Liver (tissue), 9 donors: Measurements from ENCODE around the gene TEX44. TPM values are rescaled to one million over a fixed set of nuclear protein-coding genes. Genes with fewer than 3 reads are reported as not detected.
A peak's percentile ranks its signal among the peaks of the same experiment; 100 is the strongest.

Experiments used
- DNase-seq: peaks from one replicate; pipeline ENCODE4 v3.0.0-alpha.2; 2017; ENCODE audit warnings: low spot score
- H3K27ac ChIP-seq, 2 donors: one replicate each; pipeline ENCODE4 v1.7.0; 2013; ENCODE audit warnings: inconsistent platforms in 2 of 2, low read length in 2 of 2, control low read depth in 1 of 2, low read depth in 1 of 2, mild to moderate bottlenecking in 1 of 2
- H3K27me3 ChIP-seq, 4 donors: one replicate each; pipeline versions ENCODE4 v1.6.1 to v1.7.0; 2013; ENCODE audit warnings: low read length in 3 of 4, inconsistent platforms in 1 of 4, mild to moderate bottlenecking in 1 of 4, moderate library complexity in 1 of 4; ENCODE audit not compliant: control insufficient read depth in 4 of 4, insufficient read depth in 4 of 4
- H3K36me3 ChIP-seq, 4 donors: one replicate each; pipeline versions ENCODE4 v1.6.1 to v1.7.0; 2013; ENCODE audit warnings: low read length in 3 of 4, mild to moderate bottlenecking in 3 of 4, low read depth in 1 of 4, moderate library complexity in 1 of 4; ENCODE audit not compliant: control insufficient read depth in 4 of 4, insufficient read depth in 3 of 4
- H3K4me1 ChIP-seq, 4 donors: one replicate each; pipeline versions ENCODE4 v1.6.1 to v1.7.0; 2013; ENCODE audit warnings: low read length in 3 of 4, mild to moderate bottlenecking in 3 of 4, moderate library complexity in 1 of 4; ENCODE audit not compliant: control insufficient read depth in 4 of 4, insufficient read depth in 4 of 4
- H3K4me3 ChIP-seq, 3 donors: one replicate each; pipeline versions ENCODE4 v1.6.1 to v1.7.0; 2013; ENCODE audit warnings: low read length in 3 of 3, control low read depth in 1 of 3, low read depth in 1 of 3, mild to moderate bottlenecking in 1 of 3
- H3K9ac ChIP-seq, 2 donors: one replicate each; pipeline ENCODE4 v1.7.0; 2013; ENCODE audit warnings: low read length in 2 of 2, mild to moderate bottlenecking in 2 of 2, moderate library complexity in 2 of 2, control low read depth in 1 of 2, low read depth in 1 of 2
- H3K9me3 ChIP-seq, 4 donors: one replicate each; pipeline versions ENCODE4 v1.6.1 to v1.7.0; 2013; ENCODE audit warnings: low read length in 3 of 4; ENCODE audit not compliant: control insufficient read depth in 4 of 4
- EGR1 ChIP-seq, 2 donors: IDR thresholded peaks; 2 replicates each; pipeline ENCODE4 v1.6.1; 2016 to 2018; ENCODE audit warnings: antibody characterized with exemption in 2 of 2, low read depth in 2 of 2
- FOXA1 ChIP-seq: IDR thresholded peaks from 2 replicates; pipeline ENCODE4 v1.6.1; 2016; ENCODE audit warnings: antibody characterized with exemption
- HNF4A ChIP-seq, 2 donors: conservative IDR thresholded peaks; 2 replicates each; pipeline ENCODE4 v1.6.1; 2016; ENCODE audit warnings: antibody characterized with exemption in 2 of 2, mild to moderate bottlenecking in 2 of 2
- HNF4G ChIP-seq: IDR thresholded peaks from 2 replicates; pipeline ENCODE4 v1.6.1; 2016; ENCODE audit warnings: antibody characterized with exemption
- NR2F2 ChIP-seq: IDR thresholded peaks from 2 replicates; pipeline ENCODE4 v1.6.1; 2016; ENCODE audit warnings: antibody characterized with exemption
- RAD21 ChIP-seq, 2 donors: IDR thresholded peaks; 2 replicates each; pipeline ENCODE4 v1.6.1; 2016; ENCODE audit warnings: antibody characterized with exemption in 2 of 2, mild to moderate bottlenecking in 2 of 2
- RXRA ChIP-seq, 2 donors: IDR thresholded peaks; 2 replicates each; pipeline ENCODE4 v1.6.1; 2017 to 2018; ENCODE audit warnings: antibody characterized with exemption in 2 of 2, mild to moderate bottlenecking in 1 of 2
- SP1 ChIP-seq: IDR thresholded peaks from 2 replicates; pipeline ENCODE4 v1.6.1; 2018; ENCODE audit warnings: antibody characterized with exemption, mild to moderate bottlenecking
- TAF1 ChIP-seq: conservative IDR thresholded peaks from 2 replicates; pipeline ENCODE4 v1.6.1; 2016; ENCODE audit warnings: antibody characterized with exemption, mild to moderate bottlenecking
- YY1 ChIP-seq: IDR thresholded peaks from 2 replicates; pipeline ENCODE4 v1.6.1; 2016; ENCODE audit warnings: antibody characterized with exemption, mild to moderate bottlenecking
- WGBS: extraction: QIAGEN DNeasy Blood & Tissue Kit; methylation state at CpG from one replicate; pipeline ENCODE4 v1.1.7; 2013; 5-methylcytosine and 5-hydroxymethylcytosine counted together
- polyA plus RNA-seq, 2 donors: library from polyadenylated mRNA; stranded (reverse) in 1 of 2; unstranded in 1 of 2; fragments of 200-250 nt in 1 of 2; fragments of >200 nt in 1 of 2; fragmentation: Nextera tagmentation in 1 of 2; extraction: Ambion mirVana in 1 of 2; gene quantifications; one replicate each; pipeline versions ENCODE4 v1.2.1 to v1.2.3, GENCODE V29; 2013 to 2015
- total RNA-seq, 2 donors: library from RNA; depleted of rRNA; stranded (reverse); fragments of >200 nt; gene quantifications; one replicate each; pipeline ENCODE4 v1.2.3, GENCODE V29; 2014
- TF ChIP-seq, protein P1 (sequence below): IDR thresholded peaks from 2 replicates; pipeline ENCODE4 v1.6.1; 2016; ENCODE audit warnings: antibody characterized with exemption
- TF ChIP-seq, protein P2 (sequence below): fragments of 150-350 bp; IDR thresholded peaks from 2 replicates; pipeline ENCODE4 v1.5.1; 2017; ENCODE audit warnings: improper control_type of control experiment, low read depth, low read length; ENCODE audit not compliant: missing input control
- TF ChIP-seq, protein P3 (sequence below): IDR thresholded peaks from 2 replicates; pipeline ENCODE4 v1.6.1; 2016; ENCODE audit warnings: antibody characterized with exemption, mild to moderate bottlenecking
- TF ChIP-seq, protein P4 (sequence below): IDR thresholded peaks from 2 replicates; pipeline ENCODE4 v1.6.1; 2016; ENCODE audit warnings: antibody characterized with exemption
- TF ChIP-seq, protein P5 (sequence below): IDR thresholded peaks from 2 replicates; pipeline ENCODE4 v1.6.1; 2016; ENCODE audit warnings: antibody characterized with exemption
- donor health status: healthy.
- donor health status: healthy.
- donor health status: healthy.
- donor health status: healthy.
- donor health status: healthy.

TEX44 gene
- total and polyA plus RNA-seq, 4 donors = not detected

DNA sequence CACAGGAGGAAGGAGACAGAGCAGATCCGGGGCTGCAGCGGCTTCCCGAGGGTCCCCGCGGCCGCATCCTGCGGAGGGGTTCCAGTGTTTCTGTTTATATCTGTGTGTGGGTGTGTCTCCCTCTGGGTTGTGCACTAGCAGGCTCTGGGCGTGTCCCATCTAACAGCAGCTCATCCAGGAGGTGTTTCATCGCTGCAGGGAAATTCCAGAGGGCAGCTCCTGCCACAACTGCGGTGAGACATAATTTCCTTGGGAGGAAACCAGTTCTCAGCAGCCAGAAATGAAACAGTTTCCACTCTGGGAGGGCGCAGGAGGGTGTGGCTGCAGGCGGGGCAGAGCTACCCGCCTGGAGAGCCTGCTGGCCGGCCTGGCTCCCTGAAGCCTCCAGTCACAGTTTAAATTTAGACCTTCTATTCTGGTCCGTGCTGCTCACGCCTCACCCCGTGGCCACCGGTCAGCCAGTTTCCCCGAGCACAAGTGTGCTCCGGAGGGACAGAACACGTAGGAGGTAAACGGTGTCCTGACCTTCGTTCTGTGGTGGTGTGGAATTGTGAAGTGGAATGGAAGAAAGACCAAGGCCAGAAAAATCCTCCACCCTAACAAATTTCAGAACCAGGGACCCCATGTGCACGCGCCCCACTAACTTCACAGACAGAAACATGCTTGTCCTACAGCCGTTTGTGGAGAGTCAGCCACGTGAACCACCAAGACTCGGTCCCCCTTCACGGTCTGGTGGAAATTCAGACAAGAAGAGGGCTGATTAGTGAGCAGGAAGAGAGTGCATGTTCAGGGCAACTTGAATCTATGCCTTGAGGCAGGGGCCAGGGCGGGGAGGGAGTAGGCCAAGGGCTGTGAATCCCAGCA is 50.2 kb downstream of the TEX44 start (continued):
- TF ChIP-seq, protein P1, sequence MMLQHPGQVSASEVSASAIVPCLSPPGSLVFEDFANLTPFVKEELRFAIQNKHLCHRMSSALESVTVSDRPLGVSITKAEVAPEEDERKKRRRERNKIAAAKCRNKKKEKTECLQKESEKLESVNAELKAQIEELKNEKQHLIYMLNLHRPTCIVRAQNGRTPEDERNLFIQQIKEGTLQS = no peak
- TF ChIP-seq TAF1 = no peak
- TF ChIP-seq FOXA1 = no peak

DNA sequence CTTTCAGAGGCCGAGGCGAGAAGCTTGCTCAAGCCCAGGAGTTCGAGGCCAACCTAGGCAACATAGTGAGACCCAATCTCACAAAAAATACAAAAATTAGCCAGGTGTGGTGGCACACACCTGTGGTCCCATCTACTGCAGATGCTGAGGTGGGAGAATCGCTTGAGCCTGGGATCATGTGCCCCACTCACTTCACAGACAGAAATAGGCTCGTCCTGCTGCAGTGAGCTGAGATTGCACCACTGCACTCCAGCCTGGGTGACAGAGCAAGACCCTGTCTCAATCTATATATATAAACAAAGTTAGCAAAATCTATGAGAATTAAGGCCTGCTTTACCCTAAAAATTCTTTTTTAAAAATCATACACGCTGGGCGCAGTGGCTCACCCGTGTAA is 50.8 kb downstream of the TEX44 start:
- Histone ChIP-seq H3K4me1 (no peaks in the 10 kb centered on the region), H3K27ac (peak overlapping the region; percentile 32 to 35), H3K9ac (no peak overlapping the region), H3K9me3 (no peaks in the 10 kb centered on the region), H3K4me3 (no peak overlapping the region), H3K27me3 (no peaks in the 10 kb centered on the region), H3K36me3 (no peaks in the 10 kb centered on the region)
- TF ChIP-seq RAD21 (IDR thresholded peaks at IDR 0.05) (no peak), TAF1 (no peak), HNF4A (conservative IDR thresholded peaks at IDR 0.05) (no peak), RXRA (IDR thresholded peaks at IDR 0.05) (no peak), HNF4G (no peak), SP1 (no peak), NR2F2 (no peak), EGR1 (IDR thresholded peaks at IDR 0.05; ENCODE audit: low read depth in 2 of 2) (no peak), FOXA1 (no peak), YY1 (no peak)
- TF ChIP-seq, protein P1 = no peak
- TF ChIP-seq, protein P2, sequence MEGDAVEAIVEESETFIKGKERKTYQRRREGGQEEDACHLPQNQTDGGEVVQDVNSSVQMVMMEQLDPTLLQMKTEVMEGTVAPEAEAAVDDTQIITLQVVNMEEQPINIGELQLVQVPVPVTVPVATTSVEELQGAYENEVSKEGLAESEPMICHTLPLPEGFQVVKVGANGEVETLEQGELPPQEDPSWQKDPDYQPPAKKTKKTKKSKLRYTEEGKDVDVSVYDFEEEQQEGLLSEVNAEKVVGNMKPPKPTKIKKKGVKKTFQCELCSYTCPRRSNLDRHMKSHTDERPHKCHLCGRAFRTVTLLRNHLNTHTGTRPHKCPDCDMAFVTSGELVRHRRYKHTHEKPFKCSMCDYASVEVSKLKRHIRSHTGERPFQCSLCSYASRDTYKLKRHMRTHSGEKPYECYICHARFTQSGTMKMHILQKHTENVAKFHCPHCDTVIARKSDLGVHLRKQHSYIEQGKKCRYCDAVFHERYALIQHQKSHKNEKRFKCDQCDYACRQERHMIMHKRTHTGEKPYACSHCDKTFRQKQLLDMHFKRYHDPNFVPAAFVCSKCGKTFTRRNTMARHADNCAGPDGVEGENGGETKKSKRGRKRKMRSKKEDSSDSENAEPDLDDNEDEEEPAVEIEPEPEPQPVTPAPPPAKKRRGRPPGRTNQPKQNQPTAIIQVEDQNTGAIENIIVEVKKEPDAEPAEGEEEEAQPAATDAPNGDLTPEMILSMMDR = no peak
- TF ChIP-seq, protein P3, sequence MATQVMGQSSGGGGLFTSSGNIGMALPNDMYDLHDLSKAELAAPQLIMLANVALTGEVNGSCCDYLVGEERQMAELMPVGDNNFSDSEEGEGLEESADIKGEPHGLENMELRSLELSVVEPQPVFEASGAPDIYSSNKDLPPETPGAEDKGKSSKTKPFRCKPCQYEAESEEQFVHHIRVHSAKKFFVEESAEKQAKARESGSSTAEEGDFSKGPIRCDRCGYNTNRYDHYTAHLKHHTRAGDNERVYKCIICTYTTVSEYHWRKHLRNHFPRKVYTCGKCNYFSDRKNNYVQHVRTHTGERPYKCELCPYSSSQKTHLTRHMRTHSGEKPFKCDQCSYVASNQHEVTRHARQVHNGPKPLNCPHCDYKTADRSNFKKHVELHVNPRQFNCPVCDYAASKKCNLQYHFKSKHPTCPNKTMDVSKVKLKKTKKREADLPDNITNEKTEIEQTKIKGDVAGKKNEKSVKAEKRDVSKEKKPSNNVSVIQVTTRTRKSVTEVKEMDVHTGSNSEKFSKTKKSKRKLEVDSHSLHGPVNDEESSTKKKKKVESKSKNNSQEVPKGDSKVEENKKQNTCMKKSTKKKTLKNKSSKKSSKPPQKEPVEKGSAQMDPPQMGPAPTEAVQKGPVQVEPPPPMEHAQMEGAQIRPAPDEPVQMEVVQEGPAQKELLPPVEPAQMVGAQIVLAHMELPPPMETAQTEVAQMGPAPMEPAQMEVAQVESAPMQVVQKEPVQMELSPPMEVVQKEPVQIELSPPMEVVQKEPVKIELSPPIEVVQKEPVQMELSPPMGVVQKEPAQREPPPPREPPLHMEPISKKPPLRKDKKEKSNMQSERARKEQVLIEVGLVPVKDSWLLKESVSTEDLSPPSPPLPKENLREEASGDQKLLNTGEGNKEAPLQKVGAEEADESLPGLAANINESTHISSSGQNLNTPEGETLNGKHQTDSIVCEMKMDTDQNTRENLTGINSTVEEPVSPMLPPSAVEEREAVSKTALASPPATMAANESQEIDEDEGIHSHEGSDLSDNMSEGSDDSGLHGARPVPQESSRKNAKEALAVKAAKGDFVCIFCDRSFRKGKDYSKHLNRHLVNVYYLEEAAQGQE = no peak
- TF ChIP-seq, protein P4, sequence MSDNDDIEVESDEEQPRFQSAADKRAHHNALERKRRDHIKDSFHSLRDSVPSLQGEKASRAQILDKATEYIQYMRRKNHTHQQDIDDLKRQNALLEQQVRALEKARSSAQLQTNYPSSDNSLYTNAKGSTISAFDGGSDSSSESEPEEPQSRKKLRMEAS = no peak
- TF ChIP-seq, protein P5, sequence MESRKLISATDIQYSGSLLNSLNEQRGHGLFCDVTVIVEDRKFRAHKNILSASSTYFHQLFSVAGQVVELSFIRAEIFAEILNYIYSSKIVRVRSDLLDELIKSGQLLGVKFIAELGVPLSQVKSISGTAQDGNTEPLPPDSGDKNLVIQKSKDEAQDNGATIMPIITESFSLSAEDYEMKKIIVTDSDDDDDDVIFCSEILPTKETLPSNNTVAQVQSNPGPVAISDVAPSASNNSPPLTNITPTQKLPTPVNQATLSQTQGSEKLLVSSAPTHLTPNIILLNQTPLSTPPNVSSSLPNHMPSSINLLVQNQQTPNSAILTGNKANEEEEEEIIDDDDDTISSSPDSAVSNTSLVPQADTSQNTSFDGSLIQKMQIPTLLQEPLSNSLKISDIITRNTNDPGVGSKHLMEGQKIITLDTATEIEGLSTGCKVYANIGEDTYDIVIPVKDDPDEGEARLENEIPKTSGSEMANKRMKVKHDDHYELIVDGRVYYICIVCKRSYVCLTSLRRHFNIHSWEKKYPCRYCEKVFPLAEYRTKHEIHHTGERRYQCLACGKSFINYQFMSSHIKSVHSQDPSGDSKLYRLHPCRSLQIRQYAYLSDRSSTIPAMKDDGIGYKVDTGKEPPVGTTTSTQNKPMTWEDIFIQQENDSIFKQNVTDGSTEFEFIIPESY = no peak
- 90% methylated on average over 8 of the region's 8 CpGs for WGBS
- DNase-seq = no peak

Other genes with a start within 250 kb of the TEX44 start
- gene B3GNT7, start 197.2 kb upstream of the TEX44 start, total RNA-seq = 1 to 10 TPM; 1.1 to 1.7 TPM
- gene B3GNT7, start 197.2 kb upstream of the TEX44 start, polyA plus RNA-seq = under 1 TPM; 0.74 to 0.96 TPM
- gene NCL, start 128.4 kb upstream of the TEX44 start, total RNA-seq = 10 to 100 TPM; 83.1 to 93.0 TPM
- gene NCL, start 128.4 kb upstream of the TEX44 start, polyA plus RNA-seq = 100 to 1,000 TPM; 121 to 139 TPM
- gene NMUR1, start 62.4 kb upstream of the TEX44 start, total RNA-seq = under 1 TPM; 0.23 to 0.84 TPM
- gene NMUR1, start 62.4 kb upstream of the TEX44 start, polyA plus RNA-seq = under 1 TPM; 0.36 to 0.67 TPM
- gene PTMA, start 115.7 kb downstream of the TEX44 start, total RNA-seq = 100 to 1,000 TPM; 201 to 422 TPM
- gene PTMA, start 115.7 kb downstream of the TEX44 start, polyA plus RNA-seq = 100 to 1,000 TPM; 310 to 523 TPM
- gene PDE6D, start 188.4 kb downstream of the TEX44 start, total RNA-seq = 1 to 10 TPM; 6.6 to 7.1 TPM
- 1 to 10 TPM; 6.9 to 8.5 TPM for gene PDE6D, start 188.4 kb downstream of the TEX44 start, polyA plus RNA-seq
- 10 to 100 TPM in 1 of 2 donors, 1 to 10 TPM in 1; 8.7 to 13.5 TPM for gene COPS7B, start 193.6 kb downstream of the TEX44 start, total RNA-seq
- gene COPS7B, start 193.6 kb downstream of the TEX44 start, polyA plus RNA-seq = 10 to 100 TPM in 1 of 2 donors, 1 to 10 TPM in 1; 9.8 to 10.8 TPM